Activated T-cell treated with anti-CD3 and anti-CD28 coated beads for 1 hour (primary cell): Measurements from ENCODE around the gene ARHGAP31.
"Not testable (repeated sequence)": the region's sequence is repeated elsewhere in the genome, so short reads cannot be mapped to it uniquely, and the experiment has no call there.

Experiments used
- DNase-seq: peaks from one replicate; pipeline ENCODE4 v3.0.0-alpha.2; 2020; ENCODE audit warnings: low read depth

The ARHGAP31 gene

GRCh38 chr3:119294696-119295671 is 801 bp downstream of the ARHGAP31 start:
- DNase-seq: peak; percentile 45

DNA sequence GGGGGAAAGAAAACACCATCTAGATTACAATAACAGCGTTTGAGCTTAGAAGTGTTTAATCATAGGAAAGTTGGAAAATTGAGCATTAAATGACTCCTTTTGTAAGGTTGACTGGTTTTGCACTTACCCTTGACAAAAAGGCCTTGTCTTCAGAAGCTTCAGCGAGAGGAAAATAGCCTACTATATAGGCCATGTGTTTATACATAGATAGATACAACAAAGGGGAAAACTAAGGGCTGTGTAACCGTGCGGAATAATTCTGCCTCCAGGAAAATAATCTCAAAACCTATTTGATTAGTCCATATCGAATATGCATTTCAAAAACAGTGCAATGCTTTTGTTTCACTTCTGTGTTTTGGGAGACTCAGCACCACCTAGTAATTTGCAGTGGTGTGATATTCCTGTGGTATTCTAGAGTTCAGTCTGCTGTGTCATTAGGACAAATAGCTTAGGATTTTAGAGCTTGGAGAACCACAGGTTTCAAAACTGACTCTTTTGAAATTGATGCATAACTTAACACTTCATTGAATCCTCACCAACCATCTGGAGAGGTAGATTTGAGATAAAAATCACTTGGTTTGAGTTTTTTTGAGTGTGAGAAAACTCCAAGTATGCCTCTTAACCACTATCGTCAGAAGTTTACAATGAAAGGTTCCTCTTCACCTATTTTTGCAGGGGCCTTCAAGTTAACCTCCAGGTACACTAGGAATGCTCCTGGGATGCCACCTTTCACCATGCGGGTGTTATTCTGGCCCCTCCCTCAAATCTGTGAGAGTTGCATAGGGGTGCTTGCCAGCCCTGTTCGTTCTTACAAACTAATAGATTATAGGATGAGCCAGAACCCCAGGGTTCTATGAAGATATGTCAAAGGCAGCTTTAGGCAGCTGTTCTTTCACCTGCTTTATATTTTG is 1.9 kb downstream of the ARHGAP31 start:
- no peak for DNase-seq

GRCh38 chr3:119296727-119297122 is 2.5 kb downstream of the ARHGAP31 start:
- no peak for DNase-seq

- no peak for DNase-seq
These were observed 3.0 kb downstream of the ARHGAP31 start for GRCh38 chr3:119297169-119297568.

DNA sequence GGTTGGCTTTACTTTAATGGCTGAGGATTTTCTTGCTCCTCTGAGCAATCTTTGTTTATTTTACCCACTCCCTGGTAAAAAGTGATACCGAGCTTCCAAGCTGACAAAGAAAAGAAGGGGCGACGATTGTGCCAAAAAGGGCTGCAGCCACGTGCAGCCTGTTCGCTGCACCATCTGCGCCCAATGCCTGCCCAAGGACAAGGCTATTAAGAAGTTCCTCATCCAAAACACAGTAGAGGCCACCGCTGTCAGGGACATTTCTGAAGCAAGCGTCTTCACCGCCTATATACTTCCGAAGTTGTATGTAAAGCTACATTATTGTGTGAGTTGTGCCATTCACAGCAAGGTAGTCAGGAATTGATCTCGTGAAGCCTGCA is 4.4 kb downstream of the ARHGAP31 start:
- no peak for DNase-seq

DNA sequence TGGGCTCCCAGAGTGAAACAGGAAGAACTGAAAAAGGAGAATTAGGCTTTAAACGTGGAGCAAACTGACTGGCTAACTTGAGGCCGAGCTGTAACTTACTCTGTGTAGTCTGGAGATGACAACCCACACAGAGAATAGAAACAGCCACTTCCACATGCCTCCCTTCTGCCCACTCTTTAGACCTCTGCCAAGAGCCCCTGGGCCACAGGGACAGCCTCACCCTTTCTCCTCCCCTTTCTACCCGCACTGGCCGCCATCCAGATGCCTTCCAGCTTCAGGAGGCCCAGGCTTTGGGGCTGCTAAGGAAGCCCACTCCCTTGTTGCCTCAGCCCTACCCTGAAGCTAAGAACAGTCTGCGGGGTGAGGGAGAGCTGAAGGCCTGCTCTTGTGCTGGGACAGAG is 6.8 kb downstream of the ARHGAP31 start:
- DNase-seq: no peak

GRCh38 chr3:119301662-119302061 is 7.5 kb downstream of the ARHGAP31 start:
- no peak for DNase-seq

DNA sequence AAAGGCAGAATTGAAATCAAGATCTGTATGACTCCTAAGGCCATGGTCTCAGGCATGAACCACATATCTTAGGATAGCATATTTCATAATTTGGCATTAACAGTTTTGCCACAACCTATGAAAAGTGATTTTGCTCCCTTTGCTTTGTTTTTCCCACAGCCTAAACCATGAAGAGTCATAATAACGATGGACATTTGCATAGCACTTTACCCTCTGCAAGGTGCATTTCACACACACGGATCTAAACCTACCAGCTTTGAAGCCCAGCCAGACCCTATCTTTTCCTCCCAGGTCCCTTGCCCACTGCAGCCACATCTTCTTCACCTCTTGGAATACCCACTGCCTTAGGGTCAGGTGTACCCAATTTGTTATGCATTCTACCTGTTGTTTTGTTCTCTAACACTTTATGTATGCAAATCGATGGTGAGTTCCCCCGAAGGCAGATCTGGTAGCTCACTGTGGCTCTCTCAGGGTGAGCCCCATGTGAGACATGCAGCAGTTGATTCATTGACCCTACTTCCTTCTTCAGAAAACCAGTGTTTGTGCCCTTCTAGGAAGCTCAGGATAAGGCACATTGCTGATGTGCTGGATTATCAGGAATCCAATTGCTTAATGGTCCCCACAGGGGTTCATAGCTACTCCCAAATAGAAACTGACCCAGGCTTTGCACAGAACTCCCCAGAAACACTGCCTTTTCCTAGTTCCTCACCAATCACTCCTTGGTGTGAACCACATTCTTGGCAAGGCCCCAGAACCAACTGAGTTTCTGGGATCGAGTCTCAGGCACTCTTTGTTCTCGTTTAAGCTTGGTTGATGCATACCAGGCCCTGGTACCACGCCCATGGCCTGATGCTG is 8.7 kb downstream of the ARHGAP31 start:
- no peak for DNase-seq

GRCh38 chr3:119304201-119304713 is 10.1 kb downstream of the ARHGAP31 start:
- no peak for DNase-seq

DNA sequence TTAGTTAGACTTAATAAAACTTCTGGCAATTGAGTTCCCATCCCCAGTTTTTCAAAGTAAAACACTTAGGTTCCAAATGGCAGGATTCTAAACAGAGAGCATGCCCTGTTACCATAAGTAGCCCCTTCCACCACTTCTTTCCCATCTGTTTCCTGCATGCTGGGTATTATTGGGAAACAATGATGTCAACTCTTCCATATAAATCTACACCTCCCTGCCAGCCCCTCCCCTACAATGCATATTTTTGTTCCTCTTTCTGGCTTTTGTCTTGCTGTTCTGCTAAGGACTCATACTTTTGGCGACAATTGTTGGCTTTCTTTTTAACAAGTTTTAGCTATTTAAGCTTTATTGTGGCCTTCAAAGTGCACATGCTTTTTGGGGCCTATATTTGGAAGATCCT is 11.1 kb downstream of the ARHGAP31 start:
- no peak for DNase-seq

- not testable (repeated sequence) for DNase-seq
These were observed 12.2 kb downstream of the ARHGAP31 start for GRCh38 chr3:119306378-119306777.

- no peak for DNase-seq
These were observed 14.2 kb downstream of the ARHGAP31 start for GRCh38 chr3:119308355-119308754.

DNA sequence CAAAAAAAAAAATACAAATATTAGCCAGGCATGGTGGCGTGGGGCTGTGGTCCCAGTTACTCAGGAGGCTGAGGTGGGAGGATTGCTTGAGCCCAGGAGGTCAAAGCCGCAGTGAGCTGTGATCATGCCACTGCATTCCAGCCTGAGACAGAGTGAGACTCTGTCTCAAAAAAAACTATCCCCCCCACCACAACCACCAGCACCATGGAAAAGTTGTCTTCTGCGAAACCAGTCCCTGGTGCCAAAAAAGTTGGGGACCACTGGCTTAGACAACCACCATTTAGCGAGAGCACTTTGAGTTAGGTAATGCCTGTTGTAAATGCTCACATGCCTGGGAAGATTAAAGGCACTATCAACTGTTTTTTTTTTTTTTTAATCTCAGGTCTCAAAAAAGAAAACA is 15.4 kb downstream of the ARHGAP31 start:
- DNase-seq: no peak

GRCh38 chr3:119310071-119310470 is 15.9 kb downstream of the ARHGAP31 start:
- DNase-seq: no peak

DNA sequence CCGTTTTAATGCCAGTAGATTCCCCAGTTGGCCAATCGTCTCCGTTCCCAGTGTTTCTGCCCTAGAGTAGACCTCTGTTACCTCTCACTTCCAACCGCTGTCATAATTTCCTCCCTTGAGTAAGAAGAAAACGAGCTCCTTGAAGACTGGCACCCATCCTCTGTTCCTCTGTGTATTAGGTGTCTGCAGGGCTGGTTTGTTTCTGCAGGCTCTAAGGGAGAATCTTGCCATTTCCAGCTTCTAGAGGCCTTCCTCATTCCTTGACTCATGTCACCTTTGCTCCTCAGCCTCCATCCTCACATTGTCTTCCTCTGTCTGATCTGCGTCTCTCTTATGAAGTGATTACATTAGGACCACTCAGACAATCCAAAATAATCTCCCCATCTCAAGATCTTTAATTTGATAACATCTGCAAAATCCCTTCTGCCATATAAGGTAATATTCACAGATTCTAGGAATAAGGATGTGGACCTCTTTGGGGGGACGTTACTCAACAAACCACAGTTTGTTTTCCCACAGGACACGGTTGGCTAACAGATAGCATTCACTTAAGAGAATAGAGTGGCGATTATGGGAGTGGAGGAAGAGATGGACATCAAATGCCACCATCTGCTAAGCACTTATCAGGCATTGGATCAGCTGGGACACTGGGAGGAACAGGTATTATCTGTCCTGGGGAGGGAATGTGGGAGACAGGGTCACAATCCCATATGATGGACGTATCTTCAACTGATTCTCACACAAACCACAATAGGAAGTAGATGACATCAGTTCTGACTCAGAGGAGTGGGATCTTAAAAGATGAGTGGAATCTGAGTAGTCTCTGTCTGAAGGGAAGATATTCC is 17.1 kb downstream of the ARHGAP31 start:
- DNase-seq: no peak

GRCh38 chr3:119313461-119313860 is 19.3 kb downstream of the ARHGAP31 start:
- no peak for DNase-seq

GRCh38 chr3:119314821-119315220 is 20.6 kb downstream of the ARHGAP31 start:
- DNase-seq: no peak

DNA sequence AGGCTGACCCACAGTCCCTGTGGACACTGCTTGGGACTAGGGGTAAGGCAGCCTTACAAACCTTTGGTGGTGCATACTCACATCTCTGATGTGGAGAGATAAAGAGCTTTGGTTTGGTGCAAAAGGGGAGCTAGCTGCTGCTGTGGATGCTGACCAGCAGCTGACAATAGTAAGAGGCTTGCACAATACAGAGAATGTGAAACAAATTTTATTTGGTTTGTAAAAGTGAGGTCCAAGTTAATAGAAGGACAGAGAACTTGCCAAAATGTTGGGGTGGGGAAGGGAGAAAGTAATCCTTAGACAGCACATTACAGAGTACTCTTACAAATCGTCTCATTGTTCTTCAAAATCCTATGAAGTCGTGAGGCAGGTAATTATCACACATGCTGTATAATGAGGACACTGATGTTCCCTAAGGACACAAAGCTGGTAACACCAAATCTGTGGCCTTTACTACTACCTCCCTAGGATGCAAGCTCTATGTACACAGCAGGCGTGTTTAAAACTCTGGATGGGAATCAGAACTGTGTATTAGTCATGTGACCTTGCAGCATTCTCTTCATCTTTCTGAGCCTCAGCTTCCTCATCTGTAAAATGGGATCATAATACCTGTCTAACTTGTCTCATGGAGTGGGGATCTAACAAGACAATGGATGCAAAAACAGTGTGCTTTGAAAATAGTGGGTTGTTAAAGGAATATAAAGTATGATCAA is 21.6 kb downstream of the ARHGAP31 start:
- DNase-seq: no peak

DNA sequence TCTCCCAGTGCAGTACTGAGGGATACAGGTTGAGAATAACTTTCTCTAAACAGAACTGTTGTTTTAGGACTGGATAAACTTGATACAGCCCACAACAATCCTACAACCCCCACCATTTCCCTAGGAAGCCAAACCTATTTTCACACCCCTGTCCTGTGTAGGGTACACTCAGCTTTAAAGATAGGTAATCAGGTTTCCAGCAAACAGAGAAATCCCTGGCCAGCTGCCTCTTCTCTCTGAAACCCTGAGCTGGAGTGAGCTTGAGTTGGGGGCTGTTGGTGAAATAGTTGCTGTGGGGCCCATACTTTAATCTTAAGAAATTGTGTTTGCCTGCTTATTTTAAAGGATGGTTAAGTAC is 22.1 kb downstream of the ARHGAP31 start:
- no peak for DNase-seq

DNA sequence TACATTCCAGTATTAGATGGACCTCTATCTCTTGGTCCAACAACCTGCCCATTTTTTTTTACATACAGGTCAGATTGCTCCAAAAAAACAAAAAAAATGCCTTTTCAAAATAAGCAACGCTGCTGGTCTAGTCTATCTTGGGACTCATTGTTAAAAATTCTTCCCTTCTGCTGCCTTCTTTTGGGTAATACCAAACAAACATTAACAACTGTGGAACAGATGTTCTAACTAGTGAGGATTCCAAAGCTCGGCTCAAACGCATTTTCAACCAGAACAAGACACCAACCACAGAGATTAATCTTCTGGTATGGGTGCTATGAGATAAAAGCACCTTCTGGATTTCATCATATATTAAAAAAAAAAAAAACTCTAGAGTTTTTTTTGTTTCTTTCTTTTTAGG is 24.7 kb downstream of the ARHGAP31 start:
- no peak for DNase-seq
